Stimulated activated CD8-positive, alpha-beta memory T cell treated with anti-CD3 and anti-CD28 coated beads, Interleukin-15, amount 100 ng/mL, for 4 hours (primary cell): ENCODE data around the gene COL6A3.

Experiments
- DNase-seq, 2 donors: peaks; one replicate each; pipeline ENCODE4 v3.0.0-alpha.2; 2020; ENCODE audit warnings: low read depth in 2 of 2

COL6A3 gene

DNA sequence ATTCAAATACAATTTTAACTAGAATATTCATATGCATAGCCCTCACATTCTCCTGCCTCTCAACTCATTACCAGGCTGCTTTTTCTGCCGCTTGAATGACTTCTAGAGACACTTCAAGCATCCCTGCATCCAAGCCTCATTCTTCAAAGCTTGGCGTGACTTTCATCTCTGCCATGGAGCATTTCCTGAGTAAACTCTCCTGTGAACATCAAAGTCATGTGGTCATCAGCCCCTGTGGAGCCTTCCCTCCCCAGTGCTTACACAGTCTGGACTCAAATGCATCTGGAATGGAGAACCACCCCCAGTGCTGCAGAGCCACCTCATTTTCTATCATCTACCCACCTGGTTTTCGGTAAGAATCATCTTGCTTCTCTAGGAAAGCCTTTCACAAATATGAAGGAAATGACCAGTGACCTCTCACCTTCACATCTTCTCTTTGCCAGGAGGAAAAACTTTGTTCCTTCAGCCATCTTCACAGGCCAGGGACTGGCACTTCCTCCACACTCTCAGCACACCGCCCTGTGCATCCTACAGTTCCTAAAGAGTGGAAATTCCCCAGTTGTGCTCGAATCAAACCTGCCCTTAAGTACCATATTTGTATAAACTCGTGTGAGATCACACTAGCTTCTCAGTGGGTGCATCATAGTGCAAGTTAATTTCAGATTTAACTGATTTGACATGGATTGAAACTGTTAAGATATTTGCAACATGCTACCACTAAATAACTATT, 116.4 kb downstream of the COL6A3 start:
- DNase-seq: no peak

- no peak for DNase-seq
Measured at GRCh38 chr2:237296756-237297155, 117.2 kb downstream of the COL6A3 start.

GRCh38 chr2:237295889-237296480, 118.0 kb downstream of the COL6A3 start:
- DNase-seq: no peak

- no peak for DNase-seq
Measured at GRCh38 chr2:237294460-237294859, 119.5 kb downstream of the COL6A3 start.

- DNase-seq: no peak
Measured at GRCh38 chr2:237293978-237294377, 120.0 kb downstream of the COL6A3 start.

GRCh38 chr2:237291138-237291792, 122.7 kb downstream of the COL6A3 start:
- no peak for DNase-seq

DNA sequence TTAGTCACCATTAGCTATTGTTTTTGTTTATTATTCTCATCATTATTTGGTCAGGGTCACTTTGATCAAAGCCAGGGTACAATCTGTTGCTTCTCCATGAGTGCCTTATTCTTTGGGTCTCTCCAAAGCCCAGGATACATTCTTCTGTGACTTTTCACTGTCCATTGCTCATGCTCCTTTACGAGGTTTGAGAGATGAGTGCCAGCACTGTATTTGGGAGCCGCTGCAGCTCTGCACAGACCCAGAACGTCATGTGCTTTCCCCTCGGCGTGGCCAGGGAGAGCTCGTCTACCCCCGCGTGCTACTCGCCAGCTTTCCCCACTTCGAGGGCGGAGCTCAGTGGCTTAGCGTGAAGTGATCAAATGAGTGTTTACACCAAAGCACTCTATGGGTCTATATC, 123.7 kb downstream of the COL6A3 start:
- DNase-seq: no peak

GRCh38 chr2:237289139-237289538, 124.8 kb downstream of the COL6A3 start:
- no peak for DNase-seq

DNA sequence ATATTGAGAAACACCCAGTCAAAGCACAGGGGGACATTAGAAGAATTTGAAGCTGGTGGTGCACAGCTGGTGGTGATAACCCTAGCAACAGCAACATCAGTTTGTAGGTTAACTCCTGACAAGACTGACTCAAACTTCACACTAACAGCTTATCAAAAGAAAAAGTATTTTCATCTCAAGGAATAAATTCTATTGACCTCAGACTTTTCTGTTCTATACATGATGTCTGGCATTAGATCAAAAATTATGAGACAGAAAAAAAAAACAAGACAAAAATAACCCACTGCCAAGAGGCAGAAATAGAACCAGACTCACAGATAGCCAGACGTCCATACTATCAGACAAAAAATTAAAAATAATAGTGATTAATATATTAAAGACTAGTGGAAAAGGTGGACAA, 126.1 kb downstream of the COL6A3 start:
- DNase-seq: no peak

GRCh38 chr2:237283131-237283928, 130.6 kb downstream of the COL6A3 start:
- DNase-seq: no peak

DNA sequence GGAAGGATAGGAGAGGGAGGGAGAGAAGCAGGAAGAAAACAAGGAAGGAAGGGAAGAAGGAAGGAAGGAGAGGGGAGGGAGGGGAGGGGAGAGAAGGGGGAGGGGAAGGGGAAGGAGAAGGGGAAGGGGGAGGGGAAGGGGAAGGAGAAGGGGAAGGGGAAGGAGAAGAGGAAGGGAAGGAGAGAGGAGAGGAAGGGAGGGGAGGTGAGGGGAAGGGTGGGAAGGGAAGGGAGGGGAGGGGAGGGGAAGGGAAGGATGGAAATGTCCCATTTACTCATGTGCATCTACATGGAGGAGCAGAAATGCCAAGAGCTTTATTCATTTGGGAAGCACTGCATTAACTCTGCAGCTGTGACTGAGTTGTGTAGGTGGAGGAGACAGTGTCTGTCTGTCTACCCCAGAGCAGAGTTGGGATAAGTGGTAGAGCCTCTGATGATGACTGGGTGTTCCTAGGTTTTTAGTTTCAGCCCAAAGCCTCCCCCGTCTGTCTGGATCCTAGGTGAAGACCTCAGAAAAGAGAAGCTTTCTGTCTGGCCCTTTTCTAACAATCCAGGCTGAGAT, 131.3 kb downstream of the COL6A3 start:
- DNase-seq: no peak

- no peak for DNase-seq
Measured at GRCh38 chr2:237281836-237282306, 132.1 kb downstream of the COL6A3 start.

DNA sequence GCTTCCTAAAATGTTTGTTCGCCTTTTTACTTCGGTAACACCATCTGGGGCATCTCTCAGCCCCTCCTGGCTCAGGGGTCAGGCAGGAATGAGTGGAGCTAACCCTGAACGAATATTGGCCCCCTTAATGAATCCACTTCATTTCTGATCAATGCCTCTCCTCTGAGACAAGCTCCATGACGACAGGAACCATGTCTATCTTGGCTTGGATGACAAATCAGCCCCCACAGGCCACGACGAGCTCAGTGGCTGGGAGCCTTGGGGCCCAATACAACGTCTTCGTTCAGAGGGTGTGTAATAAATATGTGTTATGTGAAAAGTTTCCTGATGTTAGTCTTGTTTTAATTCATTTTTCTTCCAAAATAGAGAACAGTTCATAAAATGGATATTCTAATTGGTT, 133.0 kb downstream of the COL6A3 start:
- no peak for DNase-seq

- DNase-seq: no peak
Measured at GRCh38 chr2:237280229-237280628, 133.7 kb downstream of the COL6A3 start.

- no peak for DNase-seq
Measured at GRCh38 chr2:237279012-237279768, 134.8 kb downstream of the COL6A3 start.

DNA sequence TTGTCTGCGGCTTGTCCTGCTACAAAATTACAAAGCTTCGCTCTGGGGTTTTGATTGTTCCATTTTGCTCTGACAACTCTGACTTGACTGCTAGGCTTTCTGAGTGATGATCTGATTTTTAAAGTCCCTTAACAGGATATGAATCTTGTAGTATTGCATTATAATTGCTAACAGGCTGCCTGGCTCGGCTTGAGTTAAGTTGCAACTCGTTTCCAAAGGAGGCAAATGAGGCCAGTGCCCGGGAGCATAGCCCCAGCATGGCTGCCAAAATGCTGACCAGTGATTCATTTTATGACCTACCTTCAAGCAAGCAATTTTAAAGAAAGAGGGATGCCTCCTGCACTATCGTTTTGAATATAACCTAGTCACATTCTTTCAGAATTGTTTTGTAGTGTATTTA, 135.4 kb downstream of the COL6A3 start:
- DNase-seq: no peak

DNA sequence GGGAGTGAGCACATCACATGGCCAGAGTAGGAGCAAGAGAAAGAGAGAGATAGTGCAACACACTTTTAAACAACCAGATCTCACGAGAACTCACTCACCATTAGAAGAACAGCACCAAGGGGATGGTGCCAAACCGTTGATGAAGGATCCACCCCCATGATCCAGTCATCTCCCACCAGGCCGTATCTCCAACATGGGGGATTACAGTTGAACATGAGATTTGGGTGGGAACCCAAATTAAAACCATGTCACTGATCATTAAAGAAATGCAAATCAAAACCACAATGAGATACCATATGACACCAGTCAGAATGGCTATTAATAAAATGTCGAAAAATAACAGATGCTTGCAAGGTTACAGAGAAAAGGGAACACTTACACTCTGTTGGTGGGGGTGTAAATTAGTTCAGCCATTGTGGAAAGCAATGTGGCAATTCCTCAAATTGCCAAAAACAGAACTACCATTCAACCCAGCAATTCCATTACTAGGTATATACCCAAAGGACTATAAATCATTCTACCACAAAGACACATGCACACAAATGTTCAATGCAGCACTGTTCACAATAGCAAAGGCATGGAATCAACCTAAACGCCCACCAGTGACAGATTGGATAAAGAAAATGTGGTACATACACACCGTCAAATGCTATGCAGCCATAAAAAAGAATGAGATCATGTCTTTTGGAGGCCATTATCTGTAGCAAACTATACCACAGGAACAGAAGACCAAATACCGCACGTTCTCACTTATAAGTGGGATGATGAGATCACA, 137.1 kb downstream of the COL6A3 start:
- DNase-seq: no peak
